NK-92 (cell line): Measurements from ENCODE around the gene CRADD.
"Not testable (repeated sequence)": the region's sequence is repeated elsewhere in the genome, so short reads cannot be mapped to it uniquely, and the experiment has no call there.

ENCODE experiments used
- DNase-seq: peaks from one replicate; lab custom pipeline; 2025; ENCODE audit not compliant: unreplicated experiment; lab: John Stamatoyannopoulos, UW

Gene CRADD

DNA sequence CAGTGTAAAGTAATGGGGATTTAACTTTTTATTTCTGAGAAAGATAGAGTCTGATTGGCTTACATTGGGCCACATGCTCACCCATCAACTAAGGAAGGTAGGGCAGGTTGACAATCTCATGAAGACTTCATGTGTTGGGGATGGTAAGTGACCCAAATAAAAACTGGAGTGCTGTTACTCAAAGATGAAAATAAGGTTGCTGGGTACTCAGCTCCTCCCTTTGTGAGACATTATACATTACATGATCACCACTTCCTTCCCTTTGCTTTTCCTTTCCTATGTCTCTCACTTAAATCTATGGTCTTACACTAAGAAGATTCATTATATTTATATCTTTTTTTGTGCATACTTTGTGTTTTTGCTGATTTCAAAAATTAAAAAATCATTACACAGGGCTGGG, 247.2 kb downstream of the CRADD start:
- DNase-seq = no peak

DNA sequence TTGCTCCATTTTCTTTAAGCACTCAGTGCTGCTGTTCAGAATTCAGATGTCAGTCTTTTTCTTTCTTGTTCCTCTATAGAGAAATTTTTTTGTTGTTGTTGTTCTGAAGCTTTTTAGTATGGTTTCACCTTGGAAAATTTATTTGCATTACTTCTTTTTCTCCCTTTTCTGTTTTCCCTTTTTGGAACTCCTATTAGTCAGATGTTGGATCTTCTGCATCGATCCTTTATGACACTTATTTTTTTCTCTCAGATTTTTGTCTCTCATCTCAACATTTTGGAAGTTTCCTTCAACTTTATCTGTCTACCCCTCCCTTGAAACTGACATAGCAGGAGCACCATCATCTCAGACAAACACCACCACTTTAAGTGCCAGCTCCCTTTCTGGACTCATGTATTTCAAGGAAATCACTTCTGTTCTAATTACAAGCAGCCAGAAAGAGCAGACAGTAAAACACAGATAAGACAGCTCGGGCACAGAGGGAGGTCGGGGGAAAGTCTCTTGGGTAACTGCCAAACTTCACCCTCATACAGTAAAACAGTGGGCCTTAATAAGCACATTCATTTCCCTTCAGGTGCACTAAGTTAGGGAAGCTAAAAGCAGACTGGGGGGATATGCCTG, 248.5 kb downstream of the CRADD start:
- no peak for DNase-seq

DNA sequence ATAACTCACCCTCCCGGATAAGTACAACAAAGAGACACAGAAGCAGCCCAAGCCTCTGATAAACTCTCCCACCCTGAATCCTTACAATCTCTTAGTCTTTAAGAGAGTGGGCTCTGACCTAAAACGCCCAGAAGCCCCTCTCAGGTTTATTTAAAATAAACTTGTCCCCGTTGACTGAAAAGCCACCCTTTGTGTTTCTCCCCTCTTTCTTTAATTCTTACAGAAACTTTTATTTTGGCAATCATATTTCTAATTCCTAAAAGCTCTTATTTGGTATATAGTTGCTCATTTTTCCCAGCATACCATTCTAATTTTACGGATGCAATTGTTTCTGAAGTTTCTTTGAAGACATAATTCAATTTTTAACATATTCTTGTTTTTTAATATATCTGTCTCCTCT, 249.1 kb downstream of the CRADD start:
- DNase-seq = no peak

DNA sequence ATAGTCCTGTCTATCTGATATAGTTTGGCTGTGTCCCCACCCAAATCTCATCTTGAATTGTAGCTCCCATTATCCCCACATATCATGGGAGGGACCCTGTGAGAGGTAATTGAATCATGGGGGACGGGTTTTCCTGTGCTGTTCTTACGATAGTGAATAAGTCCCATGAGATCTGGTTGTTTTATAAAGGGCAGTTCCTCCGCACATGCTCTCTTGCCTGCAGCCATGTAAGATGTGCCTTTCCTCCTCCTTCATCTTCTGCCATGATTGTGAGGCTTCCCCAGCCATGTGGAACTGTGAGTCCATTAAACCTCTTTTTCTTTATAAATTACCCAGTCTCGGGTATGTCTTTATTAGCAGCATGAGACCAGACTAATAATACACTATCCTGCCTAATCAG, 251.9 kb downstream of the CRADD start:
- DNase-seq = not testable (repeated sequence)

DNA sequence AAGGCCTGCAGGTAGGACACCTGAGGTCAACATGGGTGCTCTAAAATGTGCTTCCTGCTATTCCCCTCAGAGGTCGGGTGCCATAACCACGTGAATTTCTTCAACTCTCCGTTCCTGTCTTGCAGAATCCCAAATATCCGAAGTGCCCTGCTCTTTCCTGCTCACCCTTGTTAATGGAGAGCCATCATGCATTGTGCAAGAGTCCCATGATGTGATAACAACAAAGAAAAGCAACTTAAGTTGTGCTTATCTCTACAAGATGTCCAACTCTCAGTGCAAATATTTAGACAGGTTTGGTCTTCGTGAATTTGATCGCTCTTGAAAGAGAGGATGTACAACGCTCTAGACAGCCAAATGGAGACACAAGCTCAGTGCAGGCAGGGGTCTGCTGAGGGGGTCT, 260.6 kb downstream of the CRADD start:
- DNase-seq = no peak

DNA sequence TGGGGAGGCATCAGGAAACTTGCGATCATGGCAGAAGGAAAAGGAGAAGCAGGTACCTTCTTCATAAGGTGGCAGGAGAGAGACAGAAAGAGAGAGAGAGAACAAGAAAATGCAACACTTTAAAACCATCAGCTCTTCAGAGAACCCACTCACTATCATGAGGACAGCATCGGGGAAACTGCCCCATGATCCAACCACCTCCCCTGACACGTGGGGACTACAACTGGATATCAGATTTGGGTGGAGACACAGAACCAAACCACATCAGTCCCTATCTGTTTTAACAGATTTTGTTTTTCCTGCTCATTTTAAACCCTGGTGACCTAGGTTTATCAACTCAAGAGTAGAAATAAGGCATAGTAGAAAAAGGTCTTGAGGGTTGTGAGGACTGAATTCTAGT, 261.1 kb downstream of the CRADD start:
- no peak for DNase-seq

DNA sequence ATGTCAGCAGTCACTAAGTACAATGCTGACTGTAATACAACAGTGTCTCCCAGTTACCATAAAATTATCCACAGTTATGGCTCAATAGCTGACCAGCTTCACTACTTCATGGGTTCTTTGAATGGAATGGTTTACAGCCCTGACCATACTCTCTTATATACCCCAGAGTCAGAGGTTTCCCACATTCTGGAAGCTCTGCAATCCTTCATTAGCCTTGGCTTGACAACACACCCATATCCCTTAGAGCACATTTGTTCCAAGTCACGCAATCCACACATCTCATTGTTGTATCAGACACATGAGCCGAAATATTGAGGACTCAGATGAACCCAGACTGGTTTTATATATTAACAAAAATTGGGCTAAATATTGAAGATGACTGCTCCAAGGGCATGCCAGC, 261.8 kb downstream of the CRADD start:
- DNase-seq = no peak

DNA sequence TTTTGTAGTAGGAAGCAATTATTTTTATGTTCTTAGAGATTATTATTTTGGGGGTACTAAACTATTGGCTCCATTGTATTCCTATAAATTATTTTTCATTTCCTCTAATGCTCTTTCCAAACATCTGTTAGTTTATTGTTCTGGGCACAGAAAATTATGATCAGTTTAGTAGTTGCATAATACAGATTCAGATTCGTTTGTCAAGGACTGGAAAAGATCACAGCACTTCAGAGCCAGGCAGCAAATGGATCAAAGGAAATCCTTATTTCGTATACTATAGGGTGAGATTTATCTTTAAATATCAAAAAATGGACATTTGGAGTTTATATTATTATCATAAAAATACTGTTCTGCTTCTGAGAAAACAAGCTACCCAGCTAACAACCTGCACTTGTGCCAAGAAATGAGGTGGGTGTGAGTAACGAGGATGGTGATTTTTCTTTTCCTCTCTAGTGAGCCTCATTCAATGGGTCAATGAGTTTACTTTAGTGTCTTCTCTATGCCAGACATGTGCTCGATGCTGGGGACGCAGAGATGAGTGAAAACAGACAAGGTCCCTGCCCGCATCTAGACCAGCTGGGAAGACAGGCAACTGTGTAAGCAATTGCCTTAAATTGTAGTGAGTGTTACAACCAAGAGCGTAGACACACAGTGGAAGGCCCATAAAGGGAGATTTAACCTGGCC, 262.6 kb downstream of the CRADD start:
- DNase-seq = no peak

DNA sequence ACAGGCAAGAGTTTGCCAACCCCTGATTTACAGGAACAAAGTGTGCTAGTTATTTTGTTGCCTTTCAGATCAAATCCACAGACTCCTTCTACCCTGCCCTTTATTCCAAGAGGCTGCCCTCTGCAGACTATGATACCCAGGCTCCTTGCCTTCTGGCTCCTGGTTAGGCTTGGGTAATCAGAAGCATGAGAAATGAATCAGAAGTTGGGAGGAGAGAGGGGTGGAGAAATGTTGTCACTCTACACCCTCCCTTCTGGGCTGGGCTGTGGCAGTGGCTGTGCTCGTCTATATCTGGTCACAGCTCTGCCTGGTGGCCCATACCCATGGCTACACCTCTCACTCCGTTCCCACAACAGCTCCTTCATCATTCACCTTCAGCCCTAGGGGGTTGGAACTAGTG, 266.6 kb downstream of the CRADD start:
- no peak for DNase-seq

DNA sequence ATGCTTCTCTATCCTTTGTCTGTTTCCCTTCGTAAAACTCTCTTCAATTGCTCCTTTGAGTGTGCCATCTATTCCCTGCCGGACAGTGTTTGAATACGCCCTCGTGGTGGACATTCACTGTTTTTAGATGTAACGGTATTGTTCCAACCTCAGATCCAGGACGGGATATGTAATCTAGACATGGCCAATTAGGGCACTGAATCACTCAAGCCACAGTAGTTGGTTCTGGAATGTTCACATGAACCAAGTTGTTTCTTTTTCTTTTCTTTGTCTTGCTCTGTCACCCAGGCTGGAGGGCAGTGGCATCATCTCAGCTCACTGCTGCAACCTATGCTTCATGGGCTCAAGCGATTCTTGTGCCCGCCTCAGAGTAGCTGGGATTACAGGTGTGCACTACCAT, 267.0 kb downstream of the CRADD start:
- no peak for DNase-seq
